Measurements from ENCODE around the gene BRME1. TPM values are rescaled to one million over a fixed set of nuclear protein-coding genes. Genes with fewer than 3 reads are reported as not detected.

The BRME1 gene
- polyA plus RNA-seq, 1 donor from 2014 or later = 6.2 TPM

GRCh38 chr19:13848798-13849676 lies 56.9 kb downstream of the BRME1 start:
- no peaks in the 10 kb centered on the region for H3F3A ChIP-seq (ENCODE audit: insufficient read depth, low read length, poor library complexity, severe bottlenecking)
- H3K36me3 ChIP-seq (ENCODE audit: insufficient read depth, low read length) = no peaks in the 10 kb centered on the region
- H3K9me2 ChIP-seq (ENCODE audit: insufficient read depth, low read length) = no peaks in the 10 kb centered on the region
- no peak overlapping the region for H2AFZ ChIP-seq (ENCODE audit: low read depth, low read length)
- no peaks in the 10 kb centered on the region for H3K79me2 ChIP-seq (replicated peaks; ENCODE audit: insufficient read depth, low read length)
- no peak for TF ChIP-seq EZH2 (IDR thresholded peaks at IDR 0.05; ENCODE audit: borderline replicate concordance, insufficient read depth, low read length, poor library complexity, severe bottlenecking)
- no peak for TF ChIP-seq TAF1 (IDR thresholded peaks at IDR 0.05; ENCODE audit: low read depth)
- no peak for TF ChIP-seq SMC3 (conservative IDR thresholded peaks at IDR 0.05; ENCODE audit: poor library complexity)
- TF ChIP-seq EP300 (conservative IDR thresholded peaks at IDR 0.05; ENCODE audit: poor library complexity, severe bottlenecking) = no peak
- TF ChIP-seq RAD21 (conservative IDR thresholded peaks at IDR 0.05) = no peak
- no peak for TF ChIP-seq CTCF (IDR thresholded peaks at IDR 0.05; ENCODE audit: poor library complexity, severe bottlenecking)
- no peak for TF ChIP-seq REST (IDR thresholded peaks at IDR 0.05; ENCODE audit: borderline replicate concordance)
- TF ChIP-seq MXI1 (conservative IDR thresholded peaks at IDR 0.05; ENCODE audit: poor library complexity, severe bottlenecking) = no peak
- TF ChIP-seq POLR2AphosphoS5 (IDR thresholded peaks at IDR 0.05) = no peak
- no peaks in the 10 kb centered on the region for H4K20me1 ChIP-seq (ENCODE audit: insufficient read depth)
- no peaks in the 10 kb centered on the region for H3K27me3 ChIP-seq (ENCODE audit: insufficient read depth, low read depth, low read length)
- H3K4me3 ChIP-seq (ENCODE audit: low read length) = no peak overlapping the region
- no peaks in the 10 kb centered on the region for H3K9me3 ChIP-seq (ENCODE audit: low read length)
- no peak overlapping the region for H3K4me2 ChIP-seq (ENCODE audit: low read length)
- no peak overlapping the region for H3K9ac ChIP-seq (ENCODE audit: low read length)
- no peak overlapping the region for H3K27ac ChIP-seq (ENCODE audit: low read length)

- Histone ChIP-seq H3K27ac (ENCODE audit: low read length) (no peak overlapping the region), H3K4me2 (ENCODE audit: low read length) (no peak overlapping the region)
- TF ChIP-seq EZH2 (IDR thresholded peaks at IDR 0.05; ENCODE audit: borderline replicate concordance, insufficient read depth, low read length, poor library complexity, severe bottlenecking) (no peak), POLR2AphosphoS5 (IDR thresholded peaks at IDR 0.05) (no peak), CTCF (IDR thresholded peaks at IDR 0.05; ENCODE audit: poor library complexity, severe bottlenecking) (no peak), MXI1 (conservative IDR thresholded peaks at IDR 0.05; ENCODE audit: poor library complexity, severe bottlenecking) (no peak), EP300 (conservative IDR thresholded peaks at IDR 0.05; ENCODE audit: poor library complexity, severe bottlenecking) (no peak), TAF1 (IDR thresholded peaks at IDR 0.05; ENCODE audit: low read depth) (no peak), REST (IDR thresholded peaks at IDR 0.05; ENCODE audit: borderline replicate concordance) (no peak), SMC3 (conservative IDR thresholded peaks at IDR 0.05; ENCODE audit: poor library complexity) (no peak), RAD21 (conservative IDR thresholded peaks at IDR 0.05) (no peak)
These were observed 57.6 kb downstream of the BRME1 start for GRCh38 chr19:13848340-13848677.

More at GRCh38 chr19:13848340-13848677, 57.6 kb downstream of the BRME1 start:
- Histone ChIP-seq H4K20me1 (ENCODE audit: insufficient read depth) (no peaks in the 10 kb centered on the region), H3K79me2 (replicated peaks; ENCODE audit: insufficient read depth, low read length) (no peaks in the 10 kb centered on the region), H2AFZ (ENCODE audit: low read depth, low read length) (no peak overlapping the region), H3F3A (ENCODE audit: insufficient read depth, low read length, poor library complexity, severe bottlenecking) (no peaks in the 10 kb centered on the region), H3K9me2 (ENCODE audit: insufficient read depth, low read length) (no peaks in the 10 kb centered on the region), H3K36me3 (ENCODE audit: insufficient read depth, low read length) (no peaks in the 10 kb centered on the region), H3K27me3 (ENCODE audit: insufficient read depth, low read depth, low read length) (no peaks in the 10 kb centered on the region), H3K4me3 (ENCODE audit: low read length) (no peak overlapping the region), H3K9ac (ENCODE audit: low read length) (no peak overlapping the region), H3K9me3 (ENCODE audit: low read length) (no peaks in the 10 kb centered on the region)
